A549 (cell line): ENCODE measurements around the gene CNNM3.

ENCODE experiments used
- RAD21 ChIP-seq, 2 experiments: fragments of >200 bp in 1 of 2; sonication (Bioruptor Twin) in 1 of 2; formaldehyde crosslinking in 1 of 2; IDR thresholded peaks in 1 of 2; conservative IDR thresholded peaks in 1 of 2; 2 replicates in 1 of 2; 3 replicates in 1 of 2; pipeline ENCODE4 v1.6.1; 2012 to 2018; ENCODE audit warnings: inconsistent platforms in 1 of 2
- TP53 ChIP-seq: fragments of 250-450 bp; sonication (Bioruptor Pico); IDR thresholded peaks from 2 replicates; pipeline ENCODE4 v1.5.0; 2021; ENCODE audit warnings: mild to moderate bottlenecking, moderate library complexity
- TF ChIP-seq, protein P1 (sequence below): IDR thresholded peaks from 2 replicates; pipeline ENCODE4 v1.6.1; 2012

DNA sequence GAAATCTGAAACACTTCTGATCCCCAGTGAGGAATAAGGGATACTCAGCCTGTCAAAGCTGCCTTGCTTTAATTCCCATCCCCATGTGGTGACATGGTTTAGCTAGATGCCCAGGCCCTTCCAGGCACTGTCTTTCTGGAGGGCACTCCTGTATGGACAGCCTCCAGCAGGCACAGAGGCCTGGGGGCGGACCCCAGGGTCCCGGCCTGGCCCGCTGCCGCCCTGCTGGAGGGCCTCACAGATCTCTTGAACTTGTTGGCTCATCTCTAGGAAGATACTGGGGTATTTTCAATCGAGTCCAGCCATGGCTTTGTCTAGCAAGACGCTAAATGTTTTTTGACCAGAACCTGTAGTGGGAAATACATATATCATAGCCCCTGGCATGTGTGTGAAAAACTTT, 21.0 kb upstream of the CNNM3 start:
- TF ChIP-seq, protein P1, sequence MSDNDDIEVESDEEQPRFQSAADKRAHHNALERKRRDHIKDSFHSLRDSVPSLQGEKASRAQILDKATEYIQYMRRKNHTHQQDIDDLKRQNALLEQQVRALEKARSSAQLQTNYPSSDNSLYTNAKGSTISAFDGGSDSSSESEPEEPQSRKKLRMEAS, result no peak
- TF ChIP-seq RAD21 (conservative IDR thresholded peaks at IDR 0.05 in 1 of 2, IDR thresholded peaks at IDR 0.05 in 1 of 2) (no peak), TP53 (CRISPR knock-in tag) (no peak)
